Airway epithelial cell (primary cell): ENCODE data around the gene TREML1. TPM values are rescaled to one million over a fixed set of nuclear protein-coding genes. Genes with fewer than 3 reads are reported as not detected.

Experiments used
- total RNA-seq: library from RNA; depleted of rRNA; stranded (reverse); fragments of >200 nt; gene quantifications from 2 replicates; pipeline ENCODE4 v1.2.3, GENCODE V29; 2015

TREML1 gene, protein sequence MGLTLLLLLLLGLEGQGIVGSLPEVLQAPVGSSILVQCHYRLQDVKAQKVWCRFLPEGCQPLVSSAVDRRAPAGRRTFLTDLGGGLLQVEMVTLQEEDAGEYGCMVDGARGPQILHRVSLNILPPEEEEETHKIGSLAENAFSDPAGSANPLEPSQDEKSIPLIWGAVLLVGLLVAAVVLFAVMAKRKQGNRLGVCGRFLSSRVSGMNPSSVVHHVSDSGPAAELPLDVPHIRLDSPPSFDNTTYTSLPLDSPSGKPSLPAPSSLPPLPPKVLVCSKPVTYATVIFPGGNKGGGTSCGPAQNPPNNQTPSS
- not detected in 2 replicates for total RNA-seq

DNA sequence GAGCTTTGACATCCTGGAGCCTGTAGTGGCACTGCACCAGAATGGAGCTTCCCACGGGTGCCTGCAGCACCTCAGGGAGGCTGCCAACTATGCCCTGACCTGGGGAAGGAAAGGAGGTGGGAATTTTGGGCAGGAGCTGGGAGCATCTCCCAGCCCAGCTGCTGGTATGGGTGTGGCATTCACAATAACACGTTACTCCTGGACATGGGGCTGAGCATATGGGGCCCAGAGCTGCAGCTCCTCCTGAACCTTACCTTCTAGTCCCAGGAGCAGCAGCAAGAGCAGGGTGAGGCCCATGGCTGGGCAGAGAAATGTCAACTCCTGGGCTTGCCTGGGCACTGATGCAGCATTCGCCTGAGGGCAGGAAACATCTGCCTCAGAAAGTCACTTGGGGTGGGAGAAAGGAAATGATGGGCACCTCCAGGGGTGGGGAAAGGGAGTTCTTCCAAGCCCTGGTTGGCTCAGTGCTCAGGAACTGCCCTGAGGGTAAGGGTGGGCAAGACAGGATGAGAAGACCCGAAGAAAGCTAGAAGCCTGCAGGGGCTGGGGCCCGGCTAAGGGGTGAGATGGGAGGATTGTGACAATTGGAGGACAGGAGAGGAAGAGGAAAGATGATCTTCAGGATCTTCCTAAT, at the start of gene TREML1:
TREML1 (minus strand) TSS at position 356 of the 634 bp plus-strand sequence; CDS start at position 297, 59 bp downstream.

DNA sequence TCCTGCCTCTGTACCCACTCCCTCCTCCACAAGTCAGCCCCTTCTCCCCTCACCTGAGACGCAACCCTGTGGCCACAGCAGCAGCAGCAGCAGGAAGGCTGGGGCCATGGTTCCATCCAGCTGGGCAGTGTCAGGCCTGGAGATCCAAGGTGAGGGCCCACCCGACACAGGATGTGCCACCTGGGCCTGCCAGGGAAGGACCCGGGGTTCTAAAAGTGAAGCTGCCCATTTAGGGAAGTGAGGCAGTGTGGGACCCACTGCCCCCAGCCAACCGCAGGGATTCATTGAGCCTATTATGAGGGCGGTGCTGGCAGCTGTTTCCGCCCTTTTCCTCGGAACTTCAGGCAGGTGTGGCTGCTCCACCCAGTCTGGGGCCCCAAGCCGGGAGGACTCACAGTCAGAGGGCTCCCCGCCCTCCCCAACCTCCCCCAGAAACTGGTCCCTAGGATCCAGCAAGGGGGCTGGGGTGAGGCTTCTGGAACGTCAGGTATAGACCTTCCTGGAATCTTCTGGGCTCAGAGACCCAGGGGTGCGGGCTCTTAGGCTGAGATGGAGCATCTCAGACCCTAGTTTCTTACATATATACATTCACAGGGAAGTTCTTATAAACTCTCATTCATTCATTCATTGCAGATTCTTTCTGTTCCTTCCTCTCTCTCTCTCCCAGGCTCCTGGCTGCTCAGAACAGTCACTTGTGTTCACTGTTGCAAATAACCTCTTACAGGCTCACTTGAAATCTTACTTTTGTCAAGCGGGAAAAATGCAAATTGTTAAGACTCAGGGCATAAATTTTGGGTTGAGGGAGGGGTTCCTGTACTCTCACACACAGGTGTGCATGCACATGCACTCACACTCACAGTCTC, 47.0 kb upstream of the TREML1 start, which contains the start of gene TREML2:
TREML2 (minus strand) TSS at position 249 of the 863 bp plus-strand sequence; CDS start at position 108, 141 bp downstream.

DNA sequence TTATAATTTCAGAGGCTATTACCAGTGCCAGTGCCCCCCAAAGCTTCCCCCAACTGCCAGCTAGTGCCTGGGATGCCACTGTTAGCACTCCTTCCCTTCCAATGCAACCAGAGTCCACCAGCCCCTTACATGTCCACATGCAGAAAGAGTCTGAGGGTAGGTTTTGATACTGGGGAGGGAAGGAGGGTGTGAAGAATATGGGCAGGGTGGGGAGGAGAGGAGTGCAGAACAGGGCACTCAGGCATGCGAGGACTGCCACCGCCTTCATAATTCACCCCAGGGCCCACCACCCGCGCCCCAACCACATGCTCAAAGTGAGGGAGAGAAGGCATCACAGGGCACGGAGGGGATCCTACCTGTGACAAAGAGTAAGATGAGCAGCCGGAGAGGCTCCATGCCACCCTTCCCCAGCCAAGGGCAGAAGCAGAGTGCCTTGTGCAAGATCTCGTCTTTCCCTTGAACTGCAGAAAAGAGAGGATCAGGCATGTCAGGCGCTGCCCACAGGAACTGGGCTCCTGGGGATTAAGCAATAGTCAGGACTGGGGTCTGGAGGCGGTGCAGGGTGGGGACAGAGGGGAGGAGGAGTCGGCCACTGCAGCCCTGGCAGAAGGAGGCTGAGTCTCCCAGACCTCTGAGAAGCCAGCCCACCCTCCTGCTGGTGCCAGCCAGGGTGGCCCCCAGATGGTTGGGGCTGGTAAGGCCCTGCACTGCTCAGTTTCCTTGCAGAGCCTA, 8.7 kb upstream of the TREML1 start, which contains the start of gene TREM2:
TREM2 (minus strand) TSS at position 430 of the 732 bp plus-strand sequence; CDS start at position 396, 34 bp downstream.

Other genes with a start within 250 kb of the TREML1 start
- 0.19 and 0.28 TPM in 2 replicates for gene UNC5CL, start 115.1 kb downstream of the TREML1 start, total RNA-seq
- gene TSPO2, start 111.9 kb downstream of the TREML1 start, total RNA-seq, result not detected in 2 replicates
- gene APOBEC2, start 101.1 kb downstream of the TREML1 start, total RNA-seq, result 0.63 TPM in 1 of 2 replicates, not detected in the other
- 13.6 and 14.5 TPM in 2 replicates for gene OARD1, start 82.0 kb downstream of the TREML1 start, total RNA-seq
- 7.5 and 16.2 TPM in 2 replicates for gene NFYA, start 81.4 kb downstream of the TREML1 start, total RNA-seq
- 7.9 and 10.3 TPM in 2 replicates for gene TREM2, start 8.8 kb upstream of the TREML1 start, total RNA-seq
- gene TREML2, start 46.8 kb upstream of the TREML1 start, total RNA-seq, result not detected in 2 replicates
- not detected in 2 replicates for gene TREML4, start 74.0 kb upstream of the TREML1 start, total RNA-seq
- gene TREM1, start 132.3 kb upstream of the TREML1 start, total RNA-seq, result 3.0 and 6.2 TPM in 2 replicates
- not detected in 2 replicates for gene NCR2, start 181.3 kb upstream of the TREML1 start, total RNA-seq